ENCODE data around the gene HSH2D.

HSH2D gene

GRCh38 chr19:16188521-16188920, 45.0 kb downstream of the HSH2D start:
- Histone ChIP-seq H3K36me3 (ENCODE audit: control insufficient read depth in 1 of 2, insufficient read depth in 2 of 2, low read length in 2 of 2) (peaks cover 43 to 46% of the 10 kb centered on the region in 2 experiments), H3K23ac (ENCODE audit: low read length) (no peak overlapping the region), H3K4me2 (ENCODE audit: low read length) (no peak overlapping the region), H3K9me3 (ENCODE audit: insufficient read depth, low read depth, low read length) (no peaks in the 10 kb centered on the region), H4K12ac (ENCODE audit: low read depth, low read length) (no peak overlapping the region), H2BK120ac (ENCODE audit: insufficient read depth, low read length, poor library complexity) (no peak overlapping the region), H3K14ac (ENCODE audit: low read length) (no peak overlapping the region), H3K27me3 (ENCODE audit: insufficient read depth, low read length) (no peaks in the 10 kb centered on the region), H3K4me1 (ENCODE audit: control insufficient read depth in 1 of 2, insufficient read depth in 2 of 2, low read length in 2 of 2) (peaks cover 3 to 7% of the 10 kb centered on the region in 2 experiments), H2BK5ac (ENCODE audit: low read depth, low read length, poor library complexity) (no peak overlapping the region), H3K79me2 (ENCODE audit: control insufficient read depth, insufficient read depth, low read length, poor library complexity) (no peaks in the 10 kb centered on the region), H3K18ac (ENCODE audit: low read length) (peak overlapping the region; percentile 14), H4K91ac (ENCODE audit: low read depth, low read length) (no peak overlapping the region), H2BK12ac (ENCODE audit: low read length) (no peak overlapping the region), H2AK5ac (ENCODE audit: low read length) (no peak overlapping the region), H2AFZ (ENCODE audit: insufficient read depth, low read length, poor library complexity) (no peak overlapping the region), H3K4me3 (ENCODE audit: low read depth, low read length) (no peak overlapping the region), H3K79me1 (ENCODE audit: low read length) (peaks cover 7% of the 10 kb centered on the region), H3K9ac (ENCODE audit: low read length) (no peak overlapping the region), H3K27ac (ENCODE audit: low read depth, low read length) (no peak overlapping the region), H4K8ac (ENCODE audit: low read depth, low read length) (no peak overlapping the region), H3K4ac (ENCODE audit: low read depth, low read length) (no peak overlapping the region)
- WGBS (ENCODE audit: extremely low coverage, insufficient coverage, insufficient read length) = no CpG with 5 or more reads among the region's 3 CpGs
- no peak for DNase-seq

GRCh38 chr19:16190198-16190597, 46.7 kb downstream of the HSH2D start:
- Histone ChIP-seq H3K23ac (ENCODE audit: low read length) (no peak overlapping the region), H3K27ac (ENCODE audit: low read depth, low read length) (no peak overlapping the region), H2BK120ac (ENCODE audit: insufficient read depth, low read length, poor library complexity) (no peak overlapping the region), H3K18ac (ENCODE audit: low read length) (no peak overlapping the region), H3K9me3 (ENCODE audit: insufficient read depth, low read depth, low read length) (no peaks in the 10 kb centered on the region), H2AFZ (ENCODE audit: insufficient read depth, low read length, poor library complexity) (no peak overlapping the region), H3K79me2 (ENCODE audit: control insufficient read depth, insufficient read depth, low read length, poor library complexity) (no peaks in the 10 kb centered on the region), H3K79me1 (ENCODE audit: low read length) (peaks cover 3% of the 10 kb centered on the region), H3K36me3 (ENCODE audit: control insufficient read depth in 1 of 2, insufficient read depth in 2 of 2, low read length in 2 of 2) (peaks cover 43 to 46% of the 10 kb centered on the region in 2 experiments), H3K4me3 (ENCODE audit: low read depth, low read length) (no peak overlapping the region), H4K8ac (ENCODE audit: low read depth, low read length) (no peak overlapping the region), H3K27me3 (ENCODE audit: insufficient read depth, low read length) (no peaks in the 10 kb centered on the region), H3K4ac (ENCODE audit: low read depth, low read length) (no peak overlapping the region), H2BK12ac (ENCODE audit: low read length) (no peak overlapping the region), H3K4me1 (ENCODE audit: control insufficient read depth in 1 of 2, insufficient read depth in 2 of 2, low read length in 2 of 2) (peaks cover 0 to 4% of the 10 kb centered on the region in 2 experiments), H2AK5ac (ENCODE audit: low read length) (no peak overlapping the region), H4K12ac (ENCODE audit: low read depth, low read length) (no peak overlapping the region), H4K91ac (ENCODE audit: low read depth, low read length) (no peak overlapping the region), H3K4me2 (ENCODE audit: low read length) (no peak overlapping the region), H2BK5ac (ENCODE audit: low read depth, low read length, poor library complexity) (no peak overlapping the region), H3K14ac (ENCODE audit: low read length) (no peak overlapping the region), H3K9ac (ENCODE audit: low read length) (no peak overlapping the region)
- WGBS (ENCODE audit: extremely low coverage, insufficient coverage, insufficient read length) = no CpG with 5 or more reads among the region's 6 CpGs
- no peak for DNase-seq

GRCh38 chr19:16190736-16191135, 47.3 kb downstream of the HSH2D start:
- Histone ChIP-seq H3K79me2 (ENCODE audit: control insufficient read depth, insufficient read depth, low read length, poor library complexity) (no peaks in the 10 kb centered on the region), H2BK12ac (ENCODE audit: low read length) (no peak overlapping the region), H2BK120ac (ENCODE audit: insufficient read depth, low read length, poor library complexity) (no peak overlapping the region), H3K9me3 (ENCODE audit: insufficient read depth, low read depth, low read length) (no peaks in the 10 kb centered on the region), H3K27ac (ENCODE audit: low read depth, low read length) (no peak overlapping the region), H3K4me2 (ENCODE audit: low read length) (no peak overlapping the region), H2BK5ac (ENCODE audit: low read depth, low read length, poor library complexity) (no peak overlapping the region), H3K18ac (ENCODE audit: low read length) (no peak overlapping the region), H3K27me3 (ENCODE audit: insufficient read depth, low read length) (no peaks in the 10 kb centered on the region), H2AK5ac (ENCODE audit: low read length) (no peak overlapping the region), H3K14ac (ENCODE audit: low read length) (no peak overlapping the region), H4K91ac (ENCODE audit: low read depth, low read length) (no peak overlapping the region), H3K4ac (ENCODE audit: low read depth, low read length) (no peak overlapping the region), H4K12ac (ENCODE audit: low read depth, low read length) (no peak overlapping the region), H3K4me3 (ENCODE audit: low read depth, low read length) (no peak overlapping the region), H3K4me1 (ENCODE audit: control insufficient read depth in 1 of 2, insufficient read depth in 2 of 2, low read length in 2 of 2) (peaks cover 0 to 4% of the 10 kb centered on the region in 2 experiments), H2AFZ (ENCODE audit: insufficient read depth, low read length, poor library complexity) (no peak overlapping the region), H3K36me3 (ENCODE audit: control insufficient read depth in 1 of 2, insufficient read depth in 2 of 2, low read length in 2 of 2) (peaks cover 43 to 46% of the 10 kb centered on the region in 2 experiments), H3K23ac (ENCODE audit: low read length) (no peak overlapping the region), H3K9ac (ENCODE audit: low read length) (no peak overlapping the region), H4K8ac (ENCODE audit: low read depth, low read length) (no peak overlapping the region), H3K79me1 (ENCODE audit: low read length) (no peaks in the 10 kb centered on the region)
- no CpG with 5 or more reads among the region's 10 CpGs for WGBS (ENCODE audit: extremely low coverage, insufficient coverage, insufficient read length)
- no peak for DNase-seq

GRCh38 chr19:16191216-16191908, 47.9 kb downstream of the HSH2D start:
- Histone ChIP-seq H4K12ac (ENCODE audit: low read depth, low read length) (no peak overlapping the region), H3K4ac (ENCODE audit: low read depth, low read length) (no peak overlapping the region), H3K27ac (ENCODE audit: low read depth, low read length) (no peak overlapping the region), H2BK5ac (ENCODE audit: low read depth, low read length, poor library complexity) (no peak overlapping the region), H3K4me1 (ENCODE audit: control insufficient read depth in 1 of 2, insufficient read depth in 2 of 2, low read length in 2 of 2) (no peaks in the 10 kb centered on the region), H2BK120ac (ENCODE audit: insufficient read depth, low read length, poor library complexity) (no peak overlapping the region), H3K79me2 (ENCODE audit: control insufficient read depth, insufficient read depth, low read length, poor library complexity) (no peaks in the 10 kb centered on the region), H4K91ac (ENCODE audit: low read depth, low read length) (no peak overlapping the region), H2AK5ac (ENCODE audit: low read length) (no peak overlapping the region), H3K9me3 (ENCODE audit: insufficient read depth, low read depth, low read length) (no peaks in the 10 kb centered on the region), H3K4me2 (ENCODE audit: low read length) (no peak overlapping the region), H4K8ac (ENCODE audit: low read depth, low read length) (no peak overlapping the region), H3K4me3 (ENCODE audit: low read depth, low read length) (no peak overlapping the region), H3K23ac (ENCODE audit: low read length) (no peak overlapping the region), H3K27me3 (ENCODE audit: insufficient read depth, low read length) (no peaks in the 10 kb centered on the region), H2AFZ (ENCODE audit: insufficient read depth, low read length, poor library complexity) (no peak overlapping the region), H3K18ac (ENCODE audit: low read length) (no peak overlapping the region), H3K9ac (ENCODE audit: low read length) (no peak overlapping the region), H3K79me1 (ENCODE audit: low read length) (no peaks in the 10 kb centered on the region), H2BK12ac (ENCODE audit: low read length) (no peak overlapping the region), H3K36me3 (ENCODE audit: control insufficient read depth in 1 of 2, insufficient read depth in 2 of 2, low read length in 2 of 2) (peaks cover 43 to 46% of the 10 kb centered on the region in 2 experiments), H3K14ac (ENCODE audit: low read length) (no peak overlapping the region)
- DNase-seq = no peak
- no CpG with 5 or more reads among the region's 16 CpGs for WGBS (ENCODE audit: extremely low coverage, insufficient coverage, insufficient read length)
